K562 (cell line): ENCODE results near the gene CYSRT1. TPM values are rescaled to one million over a fixed set of nuclear protein-coding genes. Genes with fewer than 3 reads are reported as not detected.

ENCODE experiments used
- BRCA1 ChIP-seq, 2 experiments: fragments of 450-650 bp in 1 of 2; sonication (generic) in 1 of 2; formaldehyde crosslinking in 1 of 2; IDR thresholded peaks; 2 replicates each; pipeline versions ENCODE4 v1.5.0 to v1.6.1; 2017 to 2020; ENCODE audit warnings: mild to moderate bottlenecking in 1 of 2, missing genetic modification reagents in 1 of 2
- CREB1 ChIP-seq, 2 experiments: sonication (generic) in 1 of 2; formaldehyde crosslinking in 1 of 2; IDR thresholded peaks; 2 replicates each; pipeline versions ENCODE4 v1.6.1 to v1.8.0; 2012 to 2022; ENCODE audit warnings: inconsistent platforms in 1 of 2, mild to moderate bottlenecking in 1 of 2, missing genetic modification reagents in 1 of 2, moderate library complexity in 1 of 2
- DDX20 ChIP-seq: fragments of 450-650 bp; IDR thresholded peaks from 2 replicates; pipeline ENCODE4 v1.6.1; 2016; ENCODE audit warnings: missing genetic modification characterization, low read depth, mild to moderate bottlenecking, missing compliant biosample characterization, moderate library complexity
- GTF2B ChIP-seq: IDR thresholded peaks from 2 replicates; pipeline ENCODE4 v1.6.1; 2011; ENCODE audit not compliant: insufficient read length; ENCODE audit errors: extremely low read depth
- HNRNPLL ChIP-seq: fragments of 200-400 bp; formaldehyde crosslinking; IDR thresholded peaks from 2 replicates; pipeline ENCODE4 v1.6.1; 2017; ENCODE audit warnings: low read length, low read depth, mild to moderate bottlenecking; ENCODE audit not compliant: poor library complexity, severe bottlenecking
- MYNN ChIP-seq, 2 experiments: sonication (generic); formaldehyde crosslinking in 1 of 2; IDR thresholded peaks; 2 replicates each; pipeline versions ENCODE4 v1.5.0 to v1.6.1; 2016 to 2020; ENCODE audit warnings: antibody characterized with exemption in 1 of 2, missing genetic modification reagents in 1 of 2
- NCOA4 ChIP-seq: fragments of 450-650 bp; IDR thresholded peaks from 2 replicates; pipeline ENCODE4 v1.6.1; 2018; ENCODE audit warnings: mild to moderate bottlenecking; ENCODE audit not compliant: partially characterized antibody
- PCBP2 ChIP-seq: fragments of 200-400 bp; formaldehyde crosslinking; IDR thresholded peaks from 2 replicates; pipeline ENCODE4 v1.6.1; 2018; ENCODE audit warnings: low read length, low read depth, mild to moderate bottlenecking, moderate library complexity; ENCODE audit not compliant: poor library complexity, severe bottlenecking
- PHTF2 ChIP-seq: fragments of 250-450 bp; sonication (Bioruptor Pico); IDR thresholded peaks from 2 replicates; pipeline ENCODE4 v1.5.0; 2021; ENCODE audit warnings: mild to moderate bottlenecking
- POLR2AphosphoS2 ChIP-seq: IDR thresholded peaks from 2 replicates; pipeline ENCODE4 v1.6.1; 2012; ENCODE audit warnings: low read length, improper control_type of control experiment
- RAD21 ChIP-seq, 2 experiments: fragments of 250-450 bp in 1 of 2; fragments of 450-650 bp in 1 of 2; sonication (Bioruptor Pico) in 1 of 2; formaldehyde crosslinking in 1 of 2; IDR thresholded peaks in 1 of 2; conservative IDR thresholded peaks in 1 of 2; 2 replicates each; pipeline versions ENCODE4 v1.4.0 to v1.8.0; 2020 to 2022; ENCODE audit warnings: mild to moderate bottlenecking in 2 of 2, moderate library complexity in 1 of 2
- SP1 ChIP-seq: sonication (generic); formaldehyde crosslinking; IDR thresholded peaks from 2 replicates; pipeline ENCODE4 v1.8.1; 2022; ENCODE audit warnings: mild to moderate bottlenecking, missing genetic modification reagents
- STAG1 ChIP-seq: sonication (generic); formaldehyde crosslinking; IDR thresholded peaks from 2 replicates; pipeline ENCODE4 v1.5.0; 2020; ENCODE audit warnings: missing genetic modification reagents, borderline replicate concordance
- YY1 ChIP-seq, 3 experiments: IDR thresholded peaks; 2 replicates each; pipeline ENCODE4 v1.6.1; 2011; ENCODE audit warnings: low read length in 2 of 3, mild to moderate bottlenecking in 2 of 3, moderate library complexity in 2 of 3, borderline replicate concordance in 1 of 3, control low read depth in 1 of 3, low read depth in 1 of 3; ENCODE audit not compliant: insufficient read depth in 3 of 3, insufficient replicate concordance in 2 of 3, control insufficient read depth in 1 of 3, insufficient read length in 1 of 3; ENCODE audit errors: extremely low read depth in 1 of 3
- ZFPM2 ChIP-seq: fragments of 250-450 bp; sonication (Bioruptor Pico); IDR thresholded peaks from 2 replicates; pipeline ENCODE4 v1.5.1; 2022; ENCODE audit warnings: mild to moderate bottlenecking
- ZNF311 ChIP-seq: fragments of 250-450 bp; sonication (Bioruptor Pico); IDR thresholded peaks from 2 replicates; pipeline ENCODE4 v1.4.0; 2020; ENCODE audit warnings: mild to moderate bottlenecking, moderate library complexity
- ZNF444 ChIP-seq: fragments of 250-450 bp; sonication (Bioruptor Pico); IDR thresholded peaks from 2 replicates; pipeline ENCODE4 v1.4.0; 2020; ENCODE audit warnings: mild to moderate bottlenecking, moderate library complexity
- ZNF609 ChIP-seq: sonication (generic); formaldehyde crosslinking; IDR thresholded peaks from 2 replicates; pipeline ENCODE4 v1.8.1; 2023; ENCODE audit warnings: missing genetic modification reagents, mild to moderate bottlenecking, borderline replicate concordance
- polyA plus RNA-seq, 8 experiments: library from polyadenylated mRNA; depleted of rRNA in 4 of 8; stranded (reverse) in 5 of 8; unstranded in 3 of 8; fragments of >200 nt; fragmentation: Nextera tagmentation in 2 of 8; fragmentation: Illumina TruSeq in 1 of 8; extraction: Ambion mirVana in 2 of 8; extraction: Trizol in 1 of 8; gene quantifications; 2 replicates each; pipeline versions ENCODE4 v1.2.1 to v1.2.3, GENCODE V29; 2011 to 2014; ENCODE audit warnings: inconsistent platforms in 1 of 8, missing spikeins in 1 of 8
- total RNA-seq, 7 experiments: library from RNA; depleted of rRNA in 6 of 7; stranded (reverse); fragments of >200 nt in 6 of 7; fragmentation: Illumina TruSeq in 2 of 7; extraction: Trizol in 2 of 7; gene quantifications; 2 replicates each; pipeline versions ENCODE4 v1.2.1 to v1.2.3, GENCODE V29; 2011 to 2021; ENCODE audit warnings: low replicate concordance in 1 of 7

The CYSRT1 gene
- total and polyA plus RNA-seq, 9 of the 15 experiments (the other 6 are each of a cell fraction or from before 2014, with no cell fraction given): 0.04 to 1.4 (median 0.42) TPM; not detected in 3

GRCh38 chr9:137176302-137177182, 48.4 kb upstream of the CYSRT1 start (continued):
- no peak for TF ChIP-seq ZNF609 (CRISPR knock-in tag)
- TF ChIP-seq ZNF444 (CRISPR knock-in tag): no peak
- TF ChIP-seq POLR2AphosphoS2: 0 out of 2 replicates have a peak, but pooled peaks have one; percentile 59
- TF ChIP-seq HNRNPLL: no peak
- no peak for TF ChIP-seq GTF2B
- no peak for TF ChIP-seq BRCA1 (IDR thresholded peaks at IDR 0.05)
- no peak for TF ChIP-seq BRCA1 (CRISPR knock-in tag; IDR thresholded peaks at IDR 0.05)
- no peak for TF ChIP-seq CREB1 (IDR thresholded peaks at IDR 0.05)
- peak; percentile 44; the same call in 1 of the 2 replicates for TF ChIP-seq CREB1 (CRISPR knock-in tag; IDR thresholded peaks at IDR 0.05)
- no peak for TF ChIP-seq PHTF2 (CRISPR knock-in tag)
- TF ChIP-seq ZFPM2 (CRISPR knock-in tag): no peak
- no peak for TF ChIP-seq NCOA4
- 0 out of 2 replicates have a peak, but pooled peaks have one; percentile 42 for TF ChIP-seq MYNN (IDR thresholded peaks at IDR 0.05)
- no peak for TF ChIP-seq MYNN (CRISPR knock-in tag; IDR thresholded peaks at IDR 0.05)
- peak; percentile 12 to 56; a peak in 2 of 4 replicates for TF ChIP-seq RAD21 (CRISPR knock-in tag; conservative IDR thresholded peaks at IDR 0.05 in 1 of 2, IDR thresholded peaks at IDR 0.05 in 1 of 2)
- TF ChIP-seq SP1 (CRISPR knock-in tag): peak; percentile 53; the same call in 1 of the 2 replicates
- 0 out of 2 replicates have a peak, but pooled peaks have one; percentile 8 for TF ChIP-seq STAG1 (CRISPR knock-in tag)
- TF ChIP-seq PCBP2: no peak
- TF ChIP-seq ZNF311: no peak
- TF ChIP-seq DDX20 (tag): no peak
- peak in 1 of 3 experiments; percentile 40 for TF ChIP-seq YY1 (IDR thresholded peaks at IDR 0.05; ENCODE audit: borderline replicate concordance in 1 of 3, control insufficient read depth in 1 of 3, extremely low read depth in 1 of 3, insufficient read depth in 3 of 3, insufficient read length in 1 of 3, insufficient replicate concordance in 2 of 3, low read depth in 1 of 3, low read length in 2 of 3)
